Measurements from ENCODE around the gene CCL15.
A peak's percentile ranks its signal among the peaks of the same experiment; 100 is the strongest.

The CCL15 gene

GRCh38 chr17:35988164-35988563 is 13.2 kb downstream of the CCL15 start:
- no peak for DNase-seq

GRCh38 chr17:35986643-35987042 is 14.7 kb downstream of the CCL15 start, which contains the start of gene CCL14:
Gene CCL14 (minus strand): TSS chr17:35986729. CDS start chr17:35986649, 80 bp downstream.
- no peak for DNase-seq

- DNase-seq: no peak
These were observed 17.2 kb downstream of the CCL15 start for GRCh38 chr17:35984140-35984539.

GRCh38 chr17:35982409-35983191 is 18.8 kb downstream of the CCL15 start:
- no peak for DNase-seq

- no peak for DNase-seq
These were observed 19.4 kb downstream of the CCL15 start for GRCh38 chr17:35981908-35982330.

- DNase-seq: no peak
These were observed 20.1 kb downstream of the CCL15 start, which contains the start of gene CCL16 for GRCh38 chr17:35981246-35981645. Gene CCL16 (minus strand): TSS chr17:35981497. CDS start chr17:35981420, 77 bp downstream.

- DNase-seq: no peak
These were observed 23.0 kb downstream of the CCL15 start for GRCh38 chr17:35978346-35978745.

- DNase-seq: no peak
These were observed 23.8 kb downstream of the CCL15 start for GRCh38 chr17:35977509-35977908.

GRCh38 chr17:35973333-35974260 is 27.8 kb downstream of the CCL15 start:
- DNase-seq: no peak

- no peak for DNase-seq
These were observed 28.4 kb downstream of the CCL15 start for GRCh38 chr17:35972945-35973332.

- no peak for DNase-seq
These were observed 28.8 kb downstream of the CCL15 start for GRCh38 chr17:35972535-35972934.

GRCh38 chr17:35972066-35972465 is 29.3 kb downstream of the CCL15 start:
- DNase-seq: no peak

GRCh38 chr17:35969558-35970380 is 31.6 kb downstream of the CCL15 start:
- DNase-seq: peak; percentile 51 to 55

- DNase-seq: no peak
These were observed 32.8 kb downstream of the CCL15 start for GRCh38 chr17:35968520-35969054.

GRCh38 chr17:35965272-35965671 is 36.1 kb downstream of the CCL15 start:
- no peak for DNase-seq

- DNase-seq: no peak
These were observed 37.7 kb downstream of the CCL15 start for GRCh38 chr17:35963663-35964062.

GRCh38 chr17:35953720-35954119 is 47.6 kb downstream of the CCL15 start:
- DNase-seq: no peak

- DNase-seq: no peak
These were observed 52.0 kb downstream of the CCL15 start for GRCh38 chr17:35949401-35949800.

- DNase-seq: no peak
These were observed 53.3 kb downstream of the CCL15 start for GRCh38 chr17:35948092-35948491.
